HPDE6-E6E7 (cell line): ENCODE data around the gene EHD4.

Experiments
- DNase-seq: peaks from one replicate; pipeline ENCODE4 v3.0.0; 2011; ENCODE audit warnings: missing footprints; ENCODE audit errors: extremely low spot score

Gene EHD4

DNA sequence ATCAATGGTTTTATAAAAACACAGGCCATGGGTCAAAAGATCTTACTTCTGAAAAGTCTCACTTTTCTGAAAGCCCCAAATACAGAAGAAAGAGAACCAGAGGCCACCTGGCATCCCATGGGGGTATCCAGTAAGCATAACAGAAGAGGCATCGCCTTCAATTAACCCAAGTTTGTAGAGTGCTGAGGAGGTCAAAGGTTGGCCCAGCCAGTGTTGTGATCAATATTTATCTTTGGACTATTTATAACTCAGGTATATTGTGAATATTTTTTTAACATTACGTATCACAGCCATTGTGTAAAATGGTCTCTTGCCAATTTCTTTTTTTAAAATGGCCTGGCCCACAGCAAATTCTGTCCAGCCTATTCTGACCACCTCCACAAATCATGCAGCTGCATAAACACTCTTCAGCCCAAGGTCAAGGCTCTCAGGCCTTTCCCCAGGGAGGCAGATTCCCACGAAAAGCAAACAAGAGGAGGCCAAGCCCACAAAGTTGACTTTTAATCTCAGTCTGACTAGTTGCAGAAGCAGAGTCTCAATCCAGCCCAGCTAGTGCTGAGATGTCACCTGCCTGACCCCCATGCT, 52.3 kb downstream of the EHD4 start:
- no peak for DNase-seq

DNA sequence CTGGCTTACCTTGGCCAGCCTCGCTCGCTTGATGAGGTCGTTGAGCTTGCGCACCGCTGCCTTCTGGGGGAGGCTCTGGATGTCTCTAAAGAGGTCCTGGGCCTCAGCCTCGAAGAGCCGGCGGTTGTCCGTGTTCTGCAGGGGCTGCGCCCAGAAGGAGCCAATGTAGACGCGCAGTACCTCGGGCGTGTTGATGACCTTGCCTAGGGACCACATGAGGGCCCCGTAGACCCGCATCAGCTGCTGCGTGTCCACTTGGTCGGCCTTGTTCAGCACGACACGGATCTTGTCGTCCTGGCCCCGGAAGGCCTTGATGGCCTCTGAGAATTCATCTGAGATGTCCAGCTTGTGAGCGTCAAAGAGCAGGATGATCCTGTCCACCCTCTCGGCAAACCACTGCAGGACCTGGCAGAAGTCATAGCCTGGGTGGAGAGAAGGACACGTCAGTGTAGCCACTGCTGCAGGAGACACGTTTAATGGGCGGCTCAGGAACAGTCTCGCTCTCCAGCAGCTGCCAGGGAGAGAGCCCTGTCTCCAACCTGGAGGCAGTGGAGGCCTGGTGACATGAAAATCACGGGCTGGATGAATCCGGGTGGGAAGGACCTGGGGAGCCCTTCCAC, 53.0 kb downstream of the EHD4 start:
- DNase-seq: no peak

DNA sequence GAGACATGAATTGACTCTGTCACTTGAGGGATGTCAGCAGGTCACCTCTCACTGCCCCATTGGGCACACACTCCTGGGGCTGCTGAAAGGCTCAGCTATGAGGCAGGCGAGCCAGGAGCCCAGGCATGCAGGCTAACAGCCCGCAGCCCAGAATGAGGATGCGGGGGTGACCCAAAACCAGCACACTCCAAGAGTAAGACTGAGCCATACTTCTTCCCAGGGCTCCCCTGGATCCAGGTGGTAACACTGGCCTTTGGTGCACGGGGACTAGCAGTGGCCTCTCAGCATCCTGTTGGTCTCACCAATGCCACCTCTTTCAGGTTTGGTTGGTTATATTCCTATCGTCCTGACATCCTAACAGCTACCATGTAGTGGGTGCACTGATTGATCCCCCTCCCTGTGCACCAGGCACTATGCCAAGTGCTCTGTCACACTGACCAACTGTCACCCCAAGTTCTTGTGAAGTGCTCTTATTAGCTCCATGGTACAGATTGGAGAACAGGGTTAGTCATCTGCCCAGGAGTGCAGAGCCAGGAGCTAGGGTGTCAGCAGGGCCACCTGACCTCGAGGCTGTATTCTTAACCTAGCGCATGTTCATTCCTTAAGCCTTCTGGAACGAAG, 53.7 kb downstream of the EHD4 start:
- no peak for DNase-seq

DNA sequence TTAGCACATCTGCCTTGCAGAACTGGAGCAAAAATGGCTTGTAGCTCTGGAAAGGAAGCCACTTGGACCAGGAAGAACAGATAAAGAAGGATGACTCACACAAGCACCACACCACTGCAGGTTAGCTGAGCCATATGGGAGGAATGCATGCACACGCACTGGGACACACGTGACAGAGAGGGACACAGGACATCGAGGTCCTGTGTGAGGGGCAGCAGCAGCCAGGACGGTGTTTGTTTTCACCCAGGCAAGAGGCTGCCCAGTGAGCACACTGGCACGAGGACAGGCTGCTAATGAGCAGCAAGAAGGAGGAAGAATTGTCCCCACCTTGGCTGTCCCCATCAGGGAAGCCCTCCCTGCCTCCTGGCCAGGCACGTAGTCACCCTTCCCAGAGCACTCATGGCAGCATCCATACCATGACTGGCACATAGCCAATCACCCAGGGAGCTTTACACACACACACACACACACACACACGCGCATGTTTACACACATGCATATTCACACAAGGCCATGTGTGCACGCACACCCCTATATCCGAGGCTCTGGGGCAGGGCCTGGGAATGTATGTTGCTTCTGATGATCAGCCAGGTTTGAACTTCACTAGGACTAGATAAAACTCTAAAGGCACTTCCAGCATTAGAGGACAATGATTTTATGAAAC, 54.5 kb downstream of the EHD4 start:
- peak; percentile 83 for DNase-seq

DNA sequence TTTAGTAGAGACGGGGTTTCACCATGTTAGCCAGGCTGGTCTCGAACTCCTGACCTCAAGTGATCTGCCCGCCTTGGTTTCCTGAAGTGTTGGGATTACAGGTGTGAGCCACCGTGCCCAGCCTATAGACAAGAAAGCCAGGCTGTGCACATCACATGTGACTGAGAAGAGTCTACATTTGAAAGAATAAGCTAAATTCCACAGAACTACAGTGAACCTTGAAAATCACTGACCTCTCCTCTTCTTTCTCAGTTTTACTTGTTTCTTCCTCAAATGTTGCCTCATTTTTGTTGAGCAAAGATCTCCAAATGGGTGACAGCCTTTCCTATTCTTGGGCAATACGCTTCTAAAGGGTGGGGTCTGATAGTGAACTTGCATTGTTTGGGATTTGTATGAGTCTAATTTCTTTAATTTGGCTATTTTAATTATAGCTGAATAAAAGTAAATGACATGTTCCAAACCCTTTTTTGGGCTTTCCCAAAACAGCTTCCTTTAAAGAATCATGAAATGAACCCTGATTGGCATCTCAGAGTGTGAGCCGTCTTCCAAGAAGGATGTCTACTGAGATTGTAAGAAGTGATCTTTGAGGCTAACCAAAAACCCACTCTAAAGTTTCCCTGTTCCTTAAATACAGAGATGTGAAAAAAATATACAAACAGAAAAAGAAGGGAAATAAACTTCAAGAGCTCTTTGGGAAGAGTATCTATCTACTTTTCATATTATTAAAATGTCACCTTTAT, 56.9 kb downstream of the EHD4 start:
- no peak for DNase-seq

DNA sequence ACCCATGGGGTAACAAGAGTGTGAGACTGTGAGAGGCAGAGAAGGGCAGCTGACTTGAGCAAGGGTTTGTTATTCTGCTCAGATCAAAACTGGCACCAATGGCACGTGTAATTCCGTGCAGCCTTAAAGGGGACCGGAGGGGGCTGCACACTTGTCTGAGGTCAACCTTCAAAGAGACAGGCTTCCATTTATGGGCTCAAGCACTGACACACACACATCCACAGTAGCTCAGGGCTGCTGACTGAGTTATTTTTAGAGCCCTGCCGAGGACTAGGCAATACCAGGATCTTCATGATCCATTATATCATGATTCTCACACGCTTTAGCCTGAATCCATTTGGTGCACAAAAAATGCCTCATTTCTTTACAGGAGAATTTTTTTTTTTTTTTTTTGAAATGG, 57.9 kb downstream of the EHD4 start:
- DNase-seq: no peak

DNA sequence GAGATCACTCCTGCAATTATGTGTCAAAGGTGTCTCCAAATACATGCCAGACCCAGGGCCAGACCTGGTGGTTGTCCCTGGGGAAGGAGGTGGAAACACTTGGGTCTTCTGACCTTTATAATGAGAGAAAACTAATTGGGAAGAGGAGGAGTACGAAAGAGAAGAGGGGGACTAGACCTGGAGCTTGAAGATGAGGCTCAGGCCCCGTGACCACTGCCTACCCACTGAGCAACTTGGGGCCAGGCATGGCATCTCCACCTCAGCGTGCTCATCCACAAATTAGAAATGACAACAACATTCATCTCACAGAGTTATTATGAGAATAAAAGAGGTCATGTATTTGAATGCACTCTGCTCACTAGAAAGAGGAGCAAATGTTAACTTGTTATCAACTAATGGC, 59.1 kb downstream of the EHD4 start:
- no peak for DNase-seq

DNA sequence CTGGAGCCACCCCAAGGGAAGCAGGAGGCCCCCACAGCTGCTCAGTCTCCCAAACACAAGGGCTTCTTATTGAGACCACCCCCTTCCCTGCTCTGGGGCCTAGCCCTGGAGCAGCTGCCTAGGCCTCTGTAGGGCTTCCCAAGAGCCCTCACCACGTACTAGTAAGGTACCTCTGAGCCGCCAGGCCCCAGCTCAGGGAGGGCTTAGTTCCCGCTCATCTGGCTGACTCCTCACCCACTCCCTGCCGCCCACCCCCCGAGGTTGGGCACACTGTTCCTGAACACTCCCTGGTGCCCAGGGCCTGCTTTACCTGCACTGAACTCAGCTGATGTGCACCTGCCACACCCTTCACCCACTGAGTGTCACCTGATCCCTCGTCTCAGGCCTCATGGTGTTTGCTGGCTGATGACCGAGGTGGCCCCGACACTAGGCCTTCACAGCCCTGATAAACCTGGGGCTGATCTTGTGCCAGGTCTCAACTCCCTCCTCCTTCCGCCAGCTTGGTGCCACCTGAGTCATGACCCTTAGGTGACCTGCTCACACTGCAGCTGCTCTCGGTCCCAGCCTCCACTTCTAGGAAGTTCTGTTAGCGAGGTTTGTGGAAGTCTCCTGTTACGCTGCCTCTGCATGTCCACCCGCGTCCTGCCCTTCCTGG, 60.5 kb downstream of the EHD4 start:
- DNase-seq: no peak

DNA sequence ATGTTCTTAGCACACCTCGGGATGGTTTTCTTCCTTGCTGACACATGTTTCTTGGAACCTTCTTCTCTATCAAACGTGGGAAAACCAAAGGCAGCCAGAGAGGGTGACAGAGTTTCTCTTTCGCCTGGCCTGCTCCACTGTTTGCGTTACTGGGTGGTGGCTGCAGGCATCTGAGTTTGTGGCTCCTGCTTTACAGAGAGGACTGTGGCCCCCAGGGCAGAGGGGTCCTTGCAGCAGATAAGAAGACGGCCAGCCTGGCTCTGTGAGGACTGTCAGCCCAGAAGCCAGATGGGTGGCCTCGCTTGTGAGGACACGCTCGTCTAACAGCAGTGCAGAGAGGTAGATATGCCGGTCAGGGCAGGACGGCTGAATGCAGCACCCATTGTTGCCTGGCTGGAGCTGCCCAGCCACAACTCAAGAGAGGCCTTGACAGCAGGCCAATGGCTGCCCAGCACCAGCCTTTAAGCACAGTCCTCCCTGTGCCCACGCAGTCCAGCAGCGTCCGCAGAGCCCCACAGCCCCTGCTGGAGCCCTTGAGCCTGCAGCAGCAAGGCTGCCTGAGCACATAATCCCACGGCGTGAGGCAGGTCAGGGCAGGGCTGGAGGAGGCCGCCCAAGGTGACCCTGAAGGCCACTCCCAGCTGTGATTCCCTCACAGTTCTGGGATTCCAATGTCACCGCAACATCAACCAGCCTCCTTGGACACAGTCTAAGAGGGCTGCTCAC, 63.5 kb downstream of the EHD4 start:
- DNase-seq: no peak

DNA sequence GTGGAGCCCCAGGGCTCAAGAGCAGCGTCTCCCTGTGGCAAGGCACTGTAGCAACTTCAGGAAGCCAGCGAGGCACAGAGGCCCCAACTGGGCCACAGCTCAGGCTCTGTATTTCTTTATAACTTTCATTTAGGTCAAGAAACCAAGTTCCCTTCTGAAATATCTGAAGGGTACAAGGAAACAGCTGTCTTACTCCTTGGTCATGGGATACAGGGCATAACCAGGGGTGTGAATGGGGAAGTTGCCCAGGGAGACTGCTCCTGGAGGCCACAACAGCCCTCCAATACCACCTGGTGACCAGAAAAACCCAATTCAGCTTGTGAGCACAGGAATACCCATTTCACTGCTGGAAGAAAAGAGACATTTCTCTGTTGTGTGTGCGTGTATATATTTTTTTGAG, 65.2 kb downstream of the EHD4 start:
- no peak for DNase-seq

DNA sequence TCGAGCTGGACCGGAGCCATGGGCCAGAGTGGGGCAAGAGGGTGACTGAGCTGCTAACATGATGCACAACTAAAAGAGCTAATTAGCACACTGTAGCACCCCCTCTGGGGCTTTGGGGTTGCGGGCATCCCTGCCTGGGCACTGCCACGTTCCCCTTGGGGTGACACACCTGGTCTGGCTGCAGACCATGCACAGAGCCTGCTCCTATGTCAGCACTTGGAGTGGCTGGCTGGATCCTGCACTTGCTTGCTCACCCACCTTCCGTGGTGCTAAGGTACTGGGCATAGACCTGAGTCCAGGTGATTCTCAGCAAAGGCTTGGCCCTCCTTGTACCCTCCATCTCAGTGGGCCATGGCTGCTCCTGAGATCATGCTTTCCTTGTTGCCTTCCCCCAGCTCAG, 65.7 kb downstream of the EHD4 start:
- DNase-seq: no peak

DNA sequence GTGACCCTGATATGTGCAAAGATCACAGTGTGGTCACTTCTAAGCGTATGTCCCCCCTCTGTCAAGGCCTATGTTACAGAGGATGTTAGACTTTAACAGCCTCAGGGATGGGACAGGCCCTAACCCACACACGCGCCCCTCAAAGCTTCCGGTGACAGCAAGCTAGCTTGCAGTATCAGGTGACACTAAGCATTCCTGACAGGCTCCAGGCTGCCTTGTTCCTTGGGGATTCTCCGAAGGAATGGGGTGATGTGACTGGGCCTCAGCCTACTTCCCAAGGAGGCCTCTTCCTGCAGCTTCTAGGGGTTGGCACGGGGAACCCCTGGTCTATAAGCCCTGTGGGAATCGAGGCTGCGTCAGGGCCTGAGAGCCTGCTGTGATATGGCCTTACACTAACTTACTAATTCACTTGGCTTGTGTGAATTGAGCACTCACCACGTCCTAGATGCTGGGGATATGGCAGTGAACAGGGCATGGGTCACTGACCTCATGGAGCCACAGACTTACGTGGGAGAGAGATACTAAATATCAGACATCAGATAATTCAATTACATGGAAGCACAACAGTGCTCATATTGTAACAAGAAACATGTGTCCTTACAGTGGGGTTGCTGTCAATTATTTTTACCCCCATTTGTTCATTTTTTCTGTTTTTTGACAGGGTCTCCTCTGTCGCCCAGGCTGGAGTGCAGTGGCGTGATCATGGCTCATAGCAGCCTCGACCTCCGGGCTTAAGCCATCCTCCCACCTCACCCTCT, 67.1 kb downstream of the EHD4 start:
- no peak for DNase-seq

DNA sequence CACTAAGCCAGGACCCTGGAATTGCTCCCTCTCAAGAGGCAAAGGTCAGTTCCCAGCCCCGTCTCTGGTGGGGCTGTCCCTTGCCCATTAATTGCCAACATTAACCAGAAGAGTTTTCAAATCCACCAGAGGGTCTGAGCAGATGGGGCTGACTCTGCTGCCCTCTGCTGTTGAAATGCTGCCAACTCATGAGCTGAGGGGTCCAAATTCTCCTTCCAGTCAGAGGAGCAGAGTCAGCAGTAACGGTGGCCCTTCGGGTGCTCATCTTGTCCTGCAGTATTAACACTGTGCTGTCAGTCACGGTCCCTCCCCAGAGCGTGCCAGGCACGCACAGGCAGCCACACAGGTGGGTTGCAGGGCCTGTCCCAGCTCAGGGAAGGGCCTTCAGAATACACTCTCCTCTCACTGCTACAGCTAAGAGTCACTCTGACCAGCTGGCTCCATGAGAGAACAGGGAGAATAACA, 67.8 kb downstream of the EHD4 start:
- DNase-seq: peak; percentile 67

DNA sequence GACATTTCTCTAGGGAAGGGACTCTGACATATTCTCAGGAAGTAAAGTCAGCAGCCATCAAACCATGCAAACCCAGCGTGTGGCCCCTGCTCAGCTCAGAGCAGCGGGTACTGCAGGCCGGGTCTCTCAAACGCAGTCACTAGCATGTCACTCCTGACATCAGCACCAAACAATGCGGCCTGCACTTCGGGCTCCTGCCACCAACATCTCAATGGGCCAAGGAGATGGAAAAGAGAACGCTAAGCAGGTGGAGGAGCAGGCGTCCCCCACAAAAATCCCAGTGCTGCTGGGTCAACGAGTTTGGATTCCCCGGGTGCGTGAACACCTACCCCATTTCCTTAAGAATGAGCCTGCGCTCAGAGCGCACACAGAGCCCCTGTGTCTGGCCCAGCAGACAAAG, 68.6 kb downstream of the EHD4 start:
- DNase-seq: no peak

DNA sequence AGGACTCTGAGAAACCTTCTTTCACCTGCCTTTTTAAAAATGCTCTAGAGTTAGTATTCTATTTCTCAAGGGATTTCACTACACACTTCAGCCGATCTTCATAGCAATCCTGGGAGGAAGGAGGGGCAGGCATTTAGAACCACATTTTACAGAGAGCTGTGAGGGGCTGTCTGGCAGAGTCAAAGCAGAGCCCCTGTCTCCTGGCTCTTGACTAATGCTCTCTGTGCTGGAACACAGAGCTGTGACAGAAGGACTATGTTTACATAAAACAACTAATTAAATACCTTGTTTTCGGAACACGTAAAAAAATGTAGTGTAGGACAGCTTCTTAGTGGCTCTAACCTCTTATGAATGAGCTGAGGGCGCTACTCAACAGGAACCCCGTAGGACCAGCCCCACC, 70.9 kb downstream of the EHD4 start:
- DNase-seq: no peak

DNA sequence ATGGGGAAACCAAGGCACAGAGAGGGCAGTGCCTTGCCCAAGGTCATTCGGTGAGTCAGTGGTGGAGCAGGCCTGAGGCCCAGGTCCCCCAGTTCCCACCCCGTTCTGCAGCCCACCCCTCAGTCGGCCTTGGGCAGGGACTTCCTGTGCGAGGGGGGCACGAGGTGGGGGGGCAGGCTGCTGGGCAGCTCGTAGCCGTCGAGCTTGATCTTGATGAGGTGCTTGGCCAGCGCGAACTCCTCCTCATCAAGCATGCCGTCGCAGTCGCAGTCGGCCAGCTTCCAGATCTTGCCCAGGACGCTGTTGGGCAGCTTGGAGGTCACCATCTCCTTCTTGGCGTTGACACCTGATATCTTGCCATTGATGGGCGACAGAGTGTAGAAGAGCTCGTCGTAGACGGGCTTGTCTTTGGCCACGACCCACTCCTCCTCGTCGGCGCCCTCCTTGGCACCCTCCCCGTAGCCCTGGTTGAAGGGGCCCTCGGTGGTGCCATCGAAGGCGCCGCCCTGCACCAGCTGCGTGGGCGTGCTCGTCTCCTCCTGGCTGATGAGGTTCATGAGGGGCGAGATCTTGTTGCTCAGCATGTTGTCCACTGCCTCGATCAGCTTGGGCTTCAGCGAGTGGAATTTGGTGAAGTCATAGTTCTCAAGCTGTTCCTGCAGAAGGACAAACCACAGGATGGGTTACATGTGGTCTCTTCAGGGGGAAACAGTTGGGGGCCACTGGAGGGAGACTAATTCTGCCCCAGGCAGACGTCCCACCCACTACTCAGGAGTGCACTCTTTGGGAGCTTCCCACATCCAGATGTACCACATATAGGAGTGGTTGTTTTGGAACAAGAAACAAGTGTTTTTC, 71.6 kb downstream of the EHD4 start:
- no peak for DNase-seq

DNA sequence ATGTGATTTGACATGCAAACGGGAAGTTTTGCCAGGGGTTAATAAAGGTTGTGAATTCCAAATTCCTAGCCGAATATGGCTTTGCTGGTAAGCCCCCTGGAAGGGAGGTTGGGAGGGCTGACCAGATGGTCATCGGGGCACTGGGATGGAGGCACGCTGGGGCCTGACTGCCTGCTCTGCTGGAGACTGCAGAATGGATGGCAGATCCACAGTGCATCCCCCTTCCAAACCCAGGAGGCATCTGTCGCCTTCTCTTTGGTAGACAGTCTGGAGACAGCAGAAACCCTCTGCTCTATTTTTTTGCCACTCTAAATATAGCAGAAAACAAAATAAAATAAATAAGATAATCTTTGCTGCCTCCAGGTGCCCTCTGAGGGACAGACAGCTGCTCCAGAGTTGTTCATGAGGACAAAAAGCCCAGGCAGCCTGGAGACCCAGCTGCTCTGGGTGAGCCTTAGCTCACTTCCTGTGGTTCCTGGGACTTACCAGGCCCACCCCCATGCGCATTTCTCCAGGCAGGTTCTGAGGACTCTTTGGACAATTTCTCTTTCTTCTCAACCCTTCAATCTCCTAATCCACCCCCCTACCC, 72.4 kb downstream of the EHD4 start:
- no peak for DNase-seq

DNA sequence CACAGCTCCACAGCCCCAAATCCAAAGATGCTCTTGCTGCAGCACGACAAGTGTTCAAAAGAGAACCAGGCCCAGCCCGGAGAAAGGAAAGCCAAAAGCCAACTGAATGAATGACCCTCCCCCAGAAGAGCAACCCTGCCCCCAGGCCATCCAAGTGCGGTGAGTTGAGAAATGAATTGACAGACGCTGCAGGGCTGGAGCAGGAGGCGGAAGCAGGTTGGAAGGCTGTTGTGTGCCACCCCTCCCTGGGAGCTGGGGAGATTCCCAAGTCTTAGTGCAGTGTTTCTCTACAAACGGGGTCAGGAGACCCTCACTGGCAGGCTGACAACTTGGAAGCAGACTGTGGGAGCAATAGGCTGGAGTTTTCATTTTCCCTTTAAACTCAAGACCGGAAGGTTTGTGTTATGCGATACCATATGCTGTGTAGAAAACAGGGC, 75.0 kb downstream of the EHD4 start:
- DNase-seq: no peak

DNA sequence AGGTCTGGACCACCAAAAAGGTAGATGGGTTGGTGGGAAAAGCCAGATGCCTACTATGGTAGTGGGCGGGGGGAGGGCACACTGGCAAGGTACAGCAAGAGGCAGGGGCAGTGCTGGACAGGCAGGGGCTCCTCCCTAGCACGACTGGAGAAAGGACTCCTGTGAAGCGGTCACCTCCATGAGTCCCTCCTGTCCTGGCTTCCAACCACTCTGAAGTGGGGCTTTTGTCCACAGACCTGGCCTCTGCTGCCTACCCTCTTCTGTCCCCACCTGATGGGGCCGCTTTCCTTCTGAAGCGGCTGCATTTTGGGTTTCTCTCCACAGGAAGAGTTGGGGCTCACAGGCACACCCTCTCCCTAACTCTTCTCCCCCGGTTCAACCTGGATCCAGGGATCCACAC, 75.8 kb downstream of the EHD4 start:
- no peak for DNase-seq
